Testis (tissue), 2 donors: ENCODE measurements around the gene KCNAB1.

Experiments
- POLR2A ChIP-seq: fragments of 450-650 bp; IDR thresholded peaks from one replicate; pipeline ENCODE4 v1.6.1; 2017; ENCODE audit warnings: antibody characterized with exemption, mild to moderate bottlenecking, moderate library complexity
- TF ChIP-seq, protein P1 (sequence below), 3 experiments: fragments of 450-650 bp in 2 of 3; fragments of 200-600 bp in 1 of 3; sonication (generic) in 1 of 3; IDR thresholded peaks; one replicate each; pipeline ENCODE4 v1.5.1; 2016 to 2019; ENCODE audit warnings: antibody characterized with exemption in 3 of 3, mild to moderate bottlenecking in 2 of 3, moderate library complexity in 1 of 3

DNA sequence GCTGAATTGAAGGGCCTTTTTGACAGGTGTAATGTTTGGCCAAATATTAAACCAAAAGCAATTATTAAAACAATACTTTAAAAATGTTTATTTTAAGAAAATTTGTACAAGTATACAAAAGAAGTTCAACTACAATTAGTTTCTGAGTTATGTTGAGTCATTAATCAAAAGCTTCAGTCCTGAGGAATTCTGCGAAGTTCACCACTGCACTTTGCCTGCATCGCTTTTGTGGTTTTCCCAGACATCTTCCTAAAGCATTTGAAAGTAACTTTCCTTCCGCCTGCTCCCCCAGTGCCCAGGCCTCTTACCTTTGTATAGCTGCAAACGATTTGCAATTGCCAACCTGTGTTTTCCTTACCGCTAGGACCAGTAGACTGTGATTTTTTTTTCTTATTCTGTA lies 69.5 kb downstream of the KCNAB1 start:
- TF ChIP-seq, protein P1, sequence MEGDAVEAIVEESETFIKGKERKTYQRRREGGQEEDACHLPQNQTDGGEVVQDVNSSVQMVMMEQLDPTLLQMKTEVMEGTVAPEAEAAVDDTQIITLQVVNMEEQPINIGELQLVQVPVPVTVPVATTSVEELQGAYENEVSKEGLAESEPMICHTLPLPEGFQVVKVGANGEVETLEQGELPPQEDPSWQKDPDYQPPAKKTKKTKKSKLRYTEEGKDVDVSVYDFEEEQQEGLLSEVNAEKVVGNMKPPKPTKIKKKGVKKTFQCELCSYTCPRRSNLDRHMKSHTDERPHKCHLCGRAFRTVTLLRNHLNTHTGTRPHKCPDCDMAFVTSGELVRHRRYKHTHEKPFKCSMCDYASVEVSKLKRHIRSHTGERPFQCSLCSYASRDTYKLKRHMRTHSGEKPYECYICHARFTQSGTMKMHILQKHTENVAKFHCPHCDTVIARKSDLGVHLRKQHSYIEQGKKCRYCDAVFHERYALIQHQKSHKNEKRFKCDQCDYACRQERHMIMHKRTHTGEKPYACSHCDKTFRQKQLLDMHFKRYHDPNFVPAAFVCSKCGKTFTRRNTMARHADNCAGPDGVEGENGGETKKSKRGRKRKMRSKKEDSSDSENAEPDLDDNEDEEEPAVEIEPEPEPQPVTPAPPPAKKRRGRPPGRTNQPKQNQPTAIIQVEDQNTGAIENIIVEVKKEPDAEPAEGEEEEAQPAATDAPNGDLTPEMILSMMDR (IDR thresholded peaks at IDR 0.05), result no peak
- no peak for TF ChIP-seq POLR2A
